NB4 (cell line): ENCODE results near the gene FRMD1.

Source experiments
- CTCF ChIP-seq: IDR thresholded peaks from one replicate; pipeline ENCODE4 v1.5.1; 2012; ENCODE audit warnings: low read depth, low read length
- POLR2A ChIP-seq: IDR thresholded peaks from 2 replicates; pipeline ENCODE4 v1.6.1; 2011; ENCODE audit warnings: mild to moderate bottlenecking; ENCODE audit not compliant: insufficient read length; ENCODE audit errors: extremely low read depth

DNA sequence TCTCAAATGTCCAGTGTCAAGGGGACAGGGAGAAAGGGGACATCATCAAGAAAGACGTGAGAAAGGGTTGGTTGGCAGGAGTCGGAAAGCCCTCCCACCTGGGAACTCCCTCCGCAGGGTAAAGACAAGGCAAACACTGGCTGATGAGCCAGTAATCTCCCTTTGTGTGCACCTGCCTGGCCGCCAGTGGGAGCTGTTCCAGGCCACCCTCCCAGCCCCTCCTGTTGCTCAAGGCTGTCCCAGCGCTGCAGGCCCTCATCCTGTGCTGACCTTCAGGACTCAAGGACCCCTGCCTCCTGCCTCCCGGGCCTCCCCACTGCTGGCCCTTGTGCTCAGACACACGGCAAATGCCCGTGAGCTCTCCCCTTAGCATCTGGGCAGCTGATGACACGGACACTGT is 7.4 kb downstream of the FRMD1 start:
- TF ChIP-seq CTCF: no peak
- no peak for TF ChIP-seq POLR2A
